ENCODE measurements around the gene ARHGEF26. TPM values are rescaled to one million over a fixed set of nuclear protein-coding genes. Genes with fewer than 3 reads are reported as not detected.

ARHGEF26 gene
- total RNA-seq, 1 experiment from 2014 or later = 19.4 TPM

DNA sequence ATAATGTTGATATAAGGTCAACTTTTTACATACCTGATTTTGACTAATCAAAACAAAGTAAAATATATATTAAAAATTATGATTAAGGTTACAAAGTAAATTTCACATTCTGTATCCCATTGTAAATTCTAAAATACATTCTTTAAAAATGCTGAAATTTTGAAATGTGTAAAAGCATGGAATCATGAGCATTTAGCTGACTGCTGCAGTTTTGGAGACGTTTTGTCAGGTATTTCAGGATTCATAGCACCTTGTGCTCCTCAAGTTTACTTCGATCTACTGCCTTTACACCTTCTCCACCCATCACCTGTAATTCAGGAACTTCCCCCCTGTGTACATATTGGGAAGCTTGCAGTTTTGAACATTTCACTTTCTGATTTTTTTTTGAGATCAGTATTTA lies 71.0 kb downstream of the ARHGEF26 start:
- H3K4me3 ChIP-seq = no peak overlapping the region
- no peaks in the 10 kb centered on the region for H3K4me1 ChIP-seq
- H3K27ac ChIP-seq = no peak overlapping the region
- DNase-seq = no peak
- H3K27me3 ChIP-seq = no peaks in the 10 kb centered on the region
- H3K36me3 ChIP-seq = no peaks in the 10 kb centered on the region
- H3K9me3 ChIP-seq (replicated peaks) = no peaks in the 10 kb centered on the region

DNA sequence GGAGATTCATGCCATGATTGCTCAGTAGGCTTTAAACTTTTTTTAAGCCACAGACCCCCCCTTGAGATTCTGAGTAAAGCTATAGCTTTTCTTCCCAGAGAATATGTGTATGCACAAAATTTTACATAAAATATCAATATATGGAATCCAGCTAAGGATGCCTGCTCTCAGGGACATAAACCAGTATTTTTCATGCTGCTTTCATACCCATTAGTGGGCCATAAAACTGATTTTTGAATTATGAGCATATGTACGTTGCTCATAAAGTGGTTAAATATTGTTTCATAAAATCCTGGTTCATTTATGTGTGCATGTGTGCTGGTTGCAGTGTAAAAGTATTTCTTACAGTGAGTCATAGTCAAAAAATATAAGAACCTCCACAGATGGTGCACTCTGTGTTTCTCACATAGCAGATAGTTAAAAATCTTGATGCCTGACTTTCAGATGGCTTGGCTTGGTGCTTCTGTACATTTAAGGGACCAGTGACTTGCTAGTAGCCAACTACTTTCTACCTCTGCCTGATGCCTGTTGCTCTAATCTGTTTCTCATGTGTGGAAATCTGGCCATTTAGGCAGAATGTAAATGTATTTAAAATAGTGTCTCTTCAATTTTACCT lies 71.9 kb downstream of the ARHGEF26 start:
- Histone ChIP-seq H3K27ac (no peak overlapping the region), H3K36me3 (no peaks in the 10 kb centered on the region), H3K4me3 (no peak overlapping the region), H3K27me3 (no peaks in the 10 kb centered on the region), H3K4me1 (no peaks in the 10 kb centered on the region), H3K9me3 (replicated peaks) (no peaks in the 10 kb centered on the region)
- no peak for DNase-seq

DNA sequence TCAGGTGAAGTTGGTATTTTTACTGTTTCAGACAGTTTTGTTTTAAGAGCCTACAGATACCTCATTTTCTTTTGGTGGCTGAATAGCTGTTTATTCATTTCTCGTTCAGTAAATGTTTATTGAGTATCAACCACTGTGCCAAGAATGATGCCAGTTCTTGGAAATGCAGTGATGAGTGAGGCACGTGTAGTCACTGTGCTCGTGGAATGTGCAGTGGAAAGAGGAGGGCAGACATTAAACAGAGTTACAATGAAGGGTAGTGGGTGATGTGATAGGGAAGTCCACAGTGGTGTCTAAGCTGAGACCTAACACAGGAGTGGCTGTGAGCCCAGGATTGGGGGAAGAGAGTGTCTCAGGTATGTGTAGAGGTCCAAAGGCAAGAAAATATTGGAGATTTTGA lies 73.7 kb downstream of the ARHGEF26 start:
- no peak for DNase-seq
- no peak overlapping the region for H3K27ac ChIP-seq
- H3K4me1 ChIP-seq = no peaks in the 10 kb centered on the region
- peaks cover 5% of the 10 kb centered on the region; the same call in 1 of the 2 replicates for H3K36me3 ChIP-seq
- H3K27me3 ChIP-seq = no peaks in the 10 kb centered on the region
- H3K4me3 ChIP-seq = no peak overlapping the region
- no peaks in the 10 kb centered on the region for H3K9me3 ChIP-seq (replicated peaks)

DNA sequence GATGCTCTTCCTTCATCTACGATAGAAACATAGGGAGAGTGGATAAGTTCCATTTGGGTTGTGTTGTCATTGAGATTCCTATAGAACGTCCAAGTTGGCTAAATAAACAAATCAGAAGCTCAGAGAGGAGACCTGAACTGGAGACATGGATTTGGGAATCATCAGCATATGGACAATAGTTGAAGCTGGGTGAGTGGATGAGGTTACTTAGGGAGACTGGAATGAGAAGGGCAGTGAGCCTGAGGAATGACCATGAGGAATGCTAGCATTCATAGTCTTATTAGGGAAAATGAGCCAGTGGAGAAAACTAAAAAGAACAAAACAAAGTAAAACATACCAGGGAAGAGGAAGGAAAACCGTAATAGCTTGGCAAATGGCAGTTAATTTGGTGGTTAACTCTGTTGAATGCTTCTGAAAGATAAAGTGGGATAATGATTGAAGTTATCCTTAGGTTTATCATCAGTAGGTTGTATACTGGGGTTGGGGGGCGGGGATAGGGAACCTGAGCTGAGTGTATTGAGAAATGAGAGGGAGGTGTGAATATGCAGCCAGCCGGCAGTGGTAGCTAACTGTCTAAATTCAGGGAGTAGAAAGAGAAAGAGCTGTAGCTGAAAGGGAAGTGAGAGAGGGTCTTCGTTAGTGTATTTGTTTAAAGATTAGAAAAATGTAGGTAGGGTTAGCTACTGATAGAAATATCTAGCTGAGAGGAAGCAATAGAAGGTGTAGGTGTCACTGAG lies 74.6 kb downstream of the ARHGEF26 start:
- Histone ChIP-seq H3K27me3 (no peaks in the 10 kb centered on the region), H3K4me3 (no peak overlapping the region), H3K9me3 (replicated peaks) (no peaks in the 10 kb centered on the region), H3K27ac (no peak overlapping the region), H3K36me3 (peaks cover 5% of the 10 kb centered on the region; the same call in 1 of the 2 replicates), H3K4me1 (no peaks in the 10 kb centered on the region)
- no peak for DNase-seq

DNA sequence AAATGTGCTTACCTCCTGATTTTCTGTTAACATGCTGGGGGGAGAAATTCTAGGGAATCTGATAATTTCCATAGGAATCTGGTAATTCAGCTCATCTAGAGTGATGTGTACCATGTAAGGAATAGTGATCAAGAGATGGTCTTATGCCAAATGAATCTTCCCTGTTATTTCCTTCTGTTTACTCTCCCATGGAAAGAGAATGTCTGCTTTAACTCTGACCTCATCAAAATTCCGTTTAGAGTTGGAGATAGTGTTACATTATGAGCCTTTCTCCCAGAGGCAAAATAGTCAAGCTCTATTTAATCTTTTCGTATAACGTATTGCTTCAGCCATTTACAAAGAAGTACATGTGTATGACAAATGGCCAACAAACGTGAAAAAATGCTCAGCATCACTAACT lies 76.6 kb downstream of the ARHGEF26 start:
- Histone ChIP-seq H3K27ac (no peak overlapping the region), H3K4me3 (no peak overlapping the region), H3K36me3 (peaks cover 5% of the 10 kb centered on the region; the same call in 1 of the 2 replicates), H3K9me3 (replicated peaks) (no peaks in the 10 kb centered on the region), H3K27me3 (no peaks in the 10 kb centered on the region), H3K4me1 (no peaks in the 10 kb centered on the region)
- DNase-seq = no peak

DNA sequence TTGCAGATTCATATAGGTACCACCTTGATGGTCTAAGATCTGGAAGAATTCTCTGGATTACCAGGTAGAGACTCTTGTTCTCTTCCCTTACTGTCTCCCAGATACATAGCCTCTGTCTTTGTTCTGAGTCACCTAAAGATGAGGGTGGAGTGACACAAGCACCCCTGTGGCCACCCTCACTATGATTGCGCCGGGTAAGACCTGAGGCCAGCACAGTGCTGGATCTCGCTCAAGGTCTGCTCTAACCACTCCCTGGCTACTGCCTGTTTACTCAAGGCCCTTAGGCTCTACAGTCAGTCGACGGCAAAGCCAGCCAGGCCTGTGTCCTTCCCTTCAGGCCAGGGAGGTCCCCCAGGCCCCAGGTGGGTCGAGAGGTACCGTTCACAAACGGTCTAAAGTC lies 88.3 kb downstream of the ARHGEF26 start:
- Histone ChIP-seq H3K4me1 (peaks cover 6% of the 10 kb centered on the region; the same call in 1 of the 2 replicates), H3K36me3 (peaks cover 5% of the 10 kb centered on the region; the same call in 1 of the 2 replicates), H3K27me3 (no peaks in the 10 kb centered on the region), H3K4me3 (no peak overlapping the region), H3K9me3 (replicated peaks) (no peaks in the 10 kb centered on the region), H3K27ac (no peak overlapping the region)
- DNase-seq = no peak

DNA sequence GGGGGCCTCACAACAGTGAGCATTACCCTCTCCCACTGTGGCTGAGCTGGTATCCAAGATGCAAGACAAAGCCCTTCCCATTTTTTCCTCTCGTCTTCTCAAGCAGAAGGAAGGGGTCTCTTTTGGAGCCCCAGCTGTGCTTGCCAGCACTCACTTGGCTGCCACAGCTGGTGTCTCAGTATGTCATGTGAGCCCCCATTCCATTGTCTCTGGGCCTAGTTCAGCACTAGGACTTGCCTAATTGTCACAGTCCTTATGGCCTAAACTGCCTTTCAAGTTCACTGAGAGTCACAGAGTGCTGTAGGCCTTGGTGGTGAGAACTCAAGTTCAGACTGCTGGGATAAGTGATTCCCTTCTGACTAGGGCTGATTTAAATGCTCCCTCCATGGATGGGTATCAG lies 89.8 kb downstream of the ARHGEF26 start:
- no peaks in the 10 kb centered on the region; the same call in 1 of the 2 replicates for H3K36me3 ChIP-seq
- no peaks in the 10 kb centered on the region for H3K9me3 ChIP-seq (replicated peaks)
- H3K27ac ChIP-seq = peak overlapping the region; percentile 77
- H3K27me3 ChIP-seq = no peaks in the 10 kb centered on the region
- DNase-seq = peak; percentile 56 to 79
- peaks cover 6% of the 10 kb centered on the region; the same call in 1 of the 2 replicates for H3K4me1 ChIP-seq
- no peak overlapping the region for H3K4me3 ChIP-seq

DNA sequence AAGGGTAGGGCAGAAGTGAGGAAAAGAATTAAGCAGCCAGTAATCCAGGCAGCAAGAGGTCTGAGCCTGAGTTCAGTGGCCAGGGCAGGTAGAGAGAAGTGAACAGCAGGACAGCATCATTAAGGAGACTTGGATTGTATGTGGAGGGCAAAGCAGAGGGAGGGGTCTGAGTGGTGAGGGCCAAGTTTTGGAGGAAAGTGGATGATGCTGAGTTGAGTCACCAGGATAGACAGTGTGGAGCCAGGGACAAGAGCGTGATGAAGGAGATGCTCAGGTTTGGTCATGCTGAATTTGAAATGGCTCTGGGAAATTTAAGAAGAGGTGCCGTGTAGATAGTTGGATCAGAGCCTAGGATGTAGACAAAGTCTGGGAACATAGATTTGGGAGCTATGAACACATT lies 93.1 kb downstream of the ARHGEF26 start:
- no peaks in the 10 kb centered on the region for H3K9me3 ChIP-seq (replicated peaks)
- peaks cover 6% of the 10 kb centered on the region; the same call in 1 of the 2 replicates for H3K4me1 ChIP-seq
- no peak overlapping the region for H3K4me3 ChIP-seq
- H3K36me3 ChIP-seq = no peaks in the 10 kb centered on the region; the same call in 1 of the 2 replicates
- no peak overlapping the region for H3K27ac ChIP-seq
- DNase-seq = no peak
- no peaks in the 10 kb centered on the region for H3K27me3 ChIP-seq

DNA sequence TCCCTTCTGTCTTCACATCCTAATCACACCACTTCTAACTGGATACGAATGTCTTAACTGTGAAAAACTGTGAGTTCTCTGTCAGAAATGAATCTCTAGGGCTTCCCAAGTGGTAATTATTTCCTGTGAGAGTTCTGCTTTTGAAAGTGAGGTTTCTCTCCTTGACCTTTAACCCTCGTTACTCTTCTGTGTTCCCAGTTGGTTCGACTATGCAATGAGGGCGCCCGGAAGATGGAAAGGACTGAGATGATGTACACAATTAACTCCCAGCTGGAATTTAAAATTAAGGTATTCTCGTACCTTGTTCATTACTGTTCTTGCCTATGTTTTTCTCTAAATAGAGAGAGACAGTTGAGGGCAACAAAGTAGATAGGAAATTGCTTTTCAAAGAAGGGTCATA lies 96.5 kb downstream of the ARHGEF26 start:
- no peak overlapping the region for H3K27ac ChIP-seq
- no peak for DNase-seq
- H3K27me3 ChIP-seq = no peaks in the 10 kb centered on the region
- H3K36me3 ChIP-seq = no peaks in the 10 kb centered on the region; the same call in 1 of the 2 replicates
- H3K9me3 ChIP-seq (replicated peaks) = no peaks in the 10 kb centered on the region
- H3K4me3 ChIP-seq = no peak overlapping the region
- H3K4me1 ChIP-seq = no peaks in the 10 kb centered on the region

DNA sequence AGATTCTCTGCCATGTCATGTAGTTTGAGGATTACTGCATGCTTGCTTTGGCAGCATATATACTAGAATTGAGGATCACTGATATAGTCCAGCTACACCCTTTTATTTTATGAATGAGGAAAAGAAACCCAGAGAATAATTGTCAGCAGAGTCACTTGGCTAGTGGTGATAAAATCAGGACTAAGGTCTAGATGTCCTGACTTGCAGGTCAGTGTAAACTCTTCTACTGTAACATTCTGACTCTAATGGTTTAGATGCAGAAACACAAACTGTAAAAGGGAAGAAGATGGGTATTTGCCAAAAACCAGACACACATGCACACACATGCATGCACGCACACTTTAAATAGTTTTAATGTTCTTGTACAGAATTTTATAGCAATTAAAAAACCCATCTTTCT lies 97.5 kb downstream of the ARHGEF26 start:
- Histone ChIP-seq H3K4me1 (no peaks in the 10 kb centered on the region), H3K27ac (no peak overlapping the region), H3K9me3 (replicated peaks) (no peaks in the 10 kb centered on the region), H3K27me3 (no peaks in the 10 kb centered on the region), H3K4me3 (no peak overlapping the region), H3K36me3 (no peaks in the 10 kb centered on the region; the same call in 1 of the 2 replicates)
- DNase-seq = no peak

DNA sequence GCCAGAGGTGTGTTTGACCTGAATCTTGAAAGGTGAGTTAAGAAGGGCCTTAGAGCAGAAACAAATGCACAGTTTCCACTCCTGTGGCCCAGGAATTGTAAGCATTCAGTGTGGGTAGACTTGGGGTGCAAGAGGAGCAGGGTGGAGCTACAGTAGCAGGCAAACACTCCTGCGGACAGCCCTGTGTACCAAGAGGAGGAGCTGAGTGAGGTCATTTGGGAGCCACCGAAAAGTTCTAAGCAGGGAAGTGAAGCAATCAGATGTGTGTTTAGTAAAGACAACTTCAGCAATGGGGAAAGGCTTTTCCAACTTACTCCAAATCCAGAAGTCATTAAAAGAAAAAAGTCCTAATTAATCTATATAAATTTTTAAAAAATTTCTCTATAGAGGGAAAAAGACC lies 99.3 kb downstream of the ARHGEF26 start:
- H3K27ac ChIP-seq = no peak overlapping the region
- no peaks in the 10 kb centered on the region for H3K27me3 ChIP-seq
- no peak for DNase-seq
- no peak overlapping the region for H3K4me3 ChIP-seq
- no peaks in the 10 kb centered on the region for H3K4me1 ChIP-seq
- no peaks in the 10 kb centered on the region for H3K9me3 ChIP-seq (replicated peaks)
- no peaks in the 10 kb centered on the region; the same call in 1 of the 2 replicates for H3K36me3 ChIP-seq

DNA sequence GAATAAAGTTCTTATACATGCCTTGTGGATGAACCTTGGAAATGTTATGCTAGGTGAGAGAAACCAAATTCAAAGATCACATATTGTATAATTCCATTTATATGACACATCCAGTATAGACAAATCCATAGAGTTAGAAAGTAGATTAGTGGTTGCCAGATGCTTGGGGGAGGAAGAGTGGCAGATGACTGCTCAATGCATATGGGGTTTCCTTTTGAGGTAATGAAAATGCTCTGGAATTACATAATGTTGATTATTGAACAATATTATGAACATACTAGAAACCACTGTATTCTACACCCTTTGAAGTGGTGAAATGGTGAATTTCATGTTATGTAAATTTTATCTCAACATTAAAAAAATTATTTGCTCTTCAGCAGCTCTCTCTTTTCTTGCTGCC lies 102.3 kb downstream of the ARHGEF26 start:
- Histone ChIP-seq H3K9me3 (replicated peaks) (no peaks in the 10 kb centered on the region), H3K4me1 (no peaks in the 10 kb centered on the region), H3K36me3 (0 out of 2 replicates have a peak, but pooled peaks cover 3% of the 10 kb centered on the region), H3K27me3 (no peaks in the 10 kb centered on the region), H3K4me3 (no peak overlapping the region), H3K27ac (no peak overlapping the region)
- DNase-seq = no peak

DNA sequence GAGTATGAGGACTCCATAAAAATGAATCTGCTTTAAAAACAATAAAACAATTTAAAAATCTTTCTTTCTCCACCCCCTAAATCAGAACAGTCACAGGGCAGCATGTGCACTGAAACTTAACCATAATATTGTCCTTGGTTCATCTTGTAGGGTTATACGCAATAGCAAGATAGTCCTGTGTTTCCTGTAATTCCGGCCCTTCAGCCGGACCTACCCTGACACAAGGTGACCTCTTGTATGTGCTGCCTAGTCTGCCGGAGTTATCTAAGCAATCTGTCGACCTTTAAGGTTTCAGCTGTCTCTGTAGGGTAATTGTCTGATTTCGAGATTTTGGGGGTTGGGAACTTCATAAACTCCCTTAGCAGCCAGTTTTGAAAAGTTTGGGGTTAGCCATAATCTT lies 103.2 kb downstream of the ARHGEF26 start:
- Histone ChIP-seq H3K9me3 (replicated peaks) (no peaks in the 10 kb centered on the region), H3K4me1 (no peaks in the 10 kb centered on the region), H3K27ac (no peak overlapping the region), H3K36me3 (0 out of 2 replicates have a peak, but pooled peaks cover 3% of the 10 kb centered on the region), H3K27me3 (no peaks in the 10 kb centered on the region), H3K4me3 (no peak overlapping the region)
- no peak for DNase-seq

DNA sequence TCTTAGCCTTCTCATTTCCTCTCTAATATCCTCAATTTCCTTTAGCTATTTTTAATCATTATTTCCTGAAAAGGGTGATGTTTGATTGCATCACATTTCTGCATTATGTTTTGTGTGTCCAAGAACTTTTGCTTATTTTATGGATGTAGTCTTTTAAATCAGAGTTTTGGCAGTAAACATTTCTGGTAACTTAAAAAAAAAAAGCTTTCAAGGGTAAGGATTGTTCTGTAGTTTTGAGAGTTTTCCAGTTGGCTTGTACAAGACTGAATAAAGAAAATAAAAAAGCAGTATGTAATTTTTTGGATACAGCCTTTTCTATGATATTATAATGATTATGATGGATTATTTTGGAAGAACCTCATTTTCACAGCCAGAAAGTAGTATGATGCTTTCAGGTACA lies 103.7 kb downstream of the ARHGEF26 start:
- Histone ChIP-seq H3K36me3 (0 out of 2 replicates have a peak, but pooled peaks cover 3% of the 10 kb centered on the region), H3K4me1 (no peaks in the 10 kb centered on the region), H3K27ac (no peak overlapping the region), H3K4me3 (no peak overlapping the region), H3K27me3 (no peaks in the 10 kb centered on the region), H3K9me3 (replicated peaks) (no peaks in the 10 kb centered on the region)
- DNase-seq = no peak

DNA sequence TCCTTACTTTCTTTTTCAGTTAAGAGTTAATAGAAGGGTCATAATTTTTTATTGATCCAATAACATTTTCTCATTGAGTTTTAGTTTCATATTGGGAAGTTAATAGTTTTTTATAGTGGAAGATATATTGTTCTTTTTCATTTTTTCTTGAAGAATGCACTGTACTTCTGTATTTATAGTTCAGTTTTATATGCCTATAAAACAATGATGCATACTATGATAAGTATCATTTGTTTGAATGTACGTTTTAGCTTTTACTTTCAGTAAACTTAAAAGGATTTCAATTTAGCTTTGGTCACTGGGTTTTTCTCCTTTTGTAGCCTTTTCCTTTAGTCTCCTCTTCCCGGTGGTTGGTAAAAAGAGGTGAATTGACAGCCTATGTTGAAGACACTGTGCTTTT lies 104.3 kb downstream of the ARHGEF26 start:
- Histone ChIP-seq H3K27me3 (no peaks in the 10 kb centered on the region), H3K9me3 (replicated peaks) (no peaks in the 10 kb centered on the region), H3K36me3 (0 out of 2 replicates have a peak, but pooled peaks cover 3% of the 10 kb centered on the region), H3K4me3 (no peak overlapping the region), H3K27ac (no peak overlapping the region), H3K4me1 (no peaks in the 10 kb centered on the region)
- no peak for DNase-seq

Data from SJCRH30 (cell line).